GM18868 (cell line): ENCODE results near the gene CTTN.
"Not testable (repeated sequence)": the region's sequence is repeated elsewhere in the genome, so short reads cannot be mapped to it uniquely, and the experiment has no call there.

ENCODE experiments used
- ATAC-seq: cut with Tn5 transposase; IDR thresholded peaks from one replicate; pipeline ENCODE4 v1.9.1; 2021; ENCODE audit warnings: mild to moderate bottlenecking, moderate library complexity; ENCODE audit not compliant: unreplicated experiment

CTTN gene

DNA sequence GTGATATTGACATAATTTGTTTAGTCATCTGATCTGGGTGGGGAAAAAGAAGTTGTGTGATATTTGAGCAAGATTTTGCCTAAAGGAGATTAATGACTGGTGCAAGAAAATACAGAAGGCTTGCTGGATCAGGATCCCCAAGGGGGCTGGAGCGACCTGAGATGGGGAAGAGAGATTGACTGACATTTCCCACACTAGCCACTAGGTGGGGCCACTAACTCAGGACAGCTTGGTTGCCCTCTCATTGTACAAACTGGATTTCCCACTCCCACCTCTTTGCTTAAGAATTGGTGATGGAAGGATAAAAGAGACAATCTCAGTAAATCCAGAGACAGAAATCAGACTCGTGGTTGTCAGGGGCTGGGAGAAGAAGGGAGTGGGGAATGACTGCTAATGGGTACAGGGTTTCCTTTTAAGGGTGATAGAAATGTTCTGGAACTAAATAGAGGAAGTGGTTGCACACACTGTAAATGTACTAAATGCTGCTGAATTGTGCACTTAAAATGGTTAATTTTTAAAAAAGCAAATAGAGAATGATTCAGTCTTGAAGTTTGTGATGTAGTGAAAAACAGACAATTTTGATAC is 50.7 kb downstream of the CTTN start:
- no peak for ATAC-seq

DNA sequence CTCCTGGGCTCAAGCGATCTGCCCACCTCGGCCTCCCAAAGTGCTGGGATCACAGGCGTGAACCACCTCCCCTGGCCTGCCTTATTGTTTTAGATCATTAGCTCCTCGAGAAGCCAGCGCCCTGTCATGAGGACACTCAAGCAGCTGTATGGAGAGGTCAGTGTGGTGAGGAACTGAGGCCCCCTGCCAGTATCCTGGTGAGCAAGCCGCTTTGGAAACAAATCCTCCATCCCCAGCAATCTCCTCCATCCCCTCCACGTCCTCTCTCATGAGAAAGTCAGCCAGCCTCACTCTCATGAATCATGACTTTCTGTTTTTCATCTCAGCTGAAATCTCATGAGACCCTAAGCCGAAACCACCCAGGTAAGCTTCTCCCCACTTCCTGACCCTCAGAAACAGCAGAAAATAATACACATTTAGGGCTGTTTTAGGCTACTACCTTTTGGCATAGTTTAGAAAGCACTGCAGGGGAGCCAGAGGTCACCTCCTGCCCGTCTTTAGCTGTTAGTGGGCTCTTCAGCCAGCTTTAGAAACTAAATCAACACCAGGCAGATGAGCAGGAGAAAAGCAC is 56.0 kb downstream of the CTTN start:
- peak; percentile 49 for ATAC-seq

DNA sequence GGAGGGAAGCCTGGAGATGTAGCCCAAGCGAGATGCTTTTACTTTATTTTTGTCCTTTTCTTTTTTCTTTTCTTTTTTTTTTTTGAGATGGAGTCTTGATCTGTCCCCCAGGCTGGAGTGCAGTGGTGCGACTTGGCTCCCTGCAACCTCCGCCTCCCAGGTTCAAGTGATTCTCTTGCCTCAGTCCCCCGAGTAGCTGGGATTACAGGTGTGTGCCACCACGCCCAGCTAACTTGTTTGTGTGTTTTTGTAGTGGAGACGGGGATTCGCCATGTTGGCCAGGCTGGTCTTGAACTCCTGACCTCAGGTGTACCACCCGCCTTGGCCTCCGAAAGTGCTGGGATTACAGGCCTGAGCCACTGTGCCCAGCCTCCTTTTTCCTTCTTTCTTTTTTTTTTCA is 56.5 kb downstream of the CTTN start:
- not testable (repeated sequence) for ATAC-seq

DNA sequence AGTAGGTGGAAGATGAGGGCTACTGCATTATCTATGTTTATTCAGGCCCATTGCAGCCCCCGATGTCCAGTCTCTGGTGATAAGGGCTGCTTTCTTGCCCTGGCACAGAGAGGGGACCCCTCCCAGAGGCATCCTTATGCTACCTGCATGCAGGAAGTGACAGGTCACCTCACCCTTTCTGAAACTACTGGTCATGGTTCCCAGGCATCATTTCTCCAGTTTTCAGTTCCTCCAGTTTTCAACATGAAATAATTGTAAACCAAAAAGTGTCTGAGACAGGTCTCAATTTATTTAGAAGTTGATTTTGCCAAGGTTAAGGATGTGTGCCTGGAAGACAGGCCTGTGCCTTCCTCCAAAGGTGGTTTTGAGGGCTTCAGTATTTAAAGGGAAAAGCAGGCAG is 57.0 kb downstream of the CTTN start:
- no peak for ATAC-seq

DNA sequence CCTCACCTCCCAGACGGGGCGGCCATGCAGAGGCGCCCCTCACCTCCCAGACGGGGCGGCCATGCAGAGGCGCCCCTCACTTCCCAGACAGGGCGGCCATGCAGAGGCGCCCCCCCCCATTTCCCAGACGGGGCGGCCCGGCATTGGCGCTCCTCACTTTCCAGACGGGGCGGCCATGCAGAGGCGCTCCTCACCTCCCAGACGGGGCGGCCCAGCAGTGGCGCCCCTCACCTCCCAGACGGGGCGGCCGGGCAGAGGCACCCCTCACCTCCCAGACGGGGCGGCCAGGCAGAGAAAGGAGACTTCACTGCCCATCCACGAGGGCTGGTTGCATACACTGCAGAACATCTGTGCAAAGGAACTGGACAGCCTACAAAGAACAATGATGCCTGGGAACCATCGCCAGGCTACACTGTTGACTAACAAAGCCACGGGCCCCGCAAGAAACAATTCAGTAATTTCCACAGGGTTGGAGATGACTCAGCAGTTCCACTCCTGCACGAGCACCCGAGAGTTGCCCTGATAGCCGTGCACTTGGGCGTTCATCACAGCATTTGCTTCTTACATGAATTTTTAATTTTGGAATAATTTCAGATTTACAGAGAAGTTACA is 58.7 kb downstream of the CTTN start:
- ATAC-seq: peak; percentile 55

DNA sequence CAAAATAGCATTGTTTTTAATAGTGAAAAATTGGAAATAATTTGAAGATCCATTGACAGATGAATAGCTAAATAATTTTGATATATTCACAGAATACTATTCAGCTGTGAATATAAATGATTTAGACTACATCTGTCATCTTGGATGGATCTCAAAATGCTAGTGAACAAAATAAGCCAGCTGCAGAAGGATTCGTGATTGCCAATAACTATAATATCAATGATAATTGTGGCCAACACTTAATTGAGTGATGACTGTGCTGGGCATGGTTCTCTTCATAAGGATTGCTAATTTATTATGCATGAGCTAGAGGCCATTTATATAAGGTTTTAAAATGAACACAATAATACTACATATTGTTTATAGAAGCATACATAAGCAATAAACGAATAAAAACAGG is 60.4 kb downstream of the CTTN start:
- no peak for ATAC-seq

DNA sequence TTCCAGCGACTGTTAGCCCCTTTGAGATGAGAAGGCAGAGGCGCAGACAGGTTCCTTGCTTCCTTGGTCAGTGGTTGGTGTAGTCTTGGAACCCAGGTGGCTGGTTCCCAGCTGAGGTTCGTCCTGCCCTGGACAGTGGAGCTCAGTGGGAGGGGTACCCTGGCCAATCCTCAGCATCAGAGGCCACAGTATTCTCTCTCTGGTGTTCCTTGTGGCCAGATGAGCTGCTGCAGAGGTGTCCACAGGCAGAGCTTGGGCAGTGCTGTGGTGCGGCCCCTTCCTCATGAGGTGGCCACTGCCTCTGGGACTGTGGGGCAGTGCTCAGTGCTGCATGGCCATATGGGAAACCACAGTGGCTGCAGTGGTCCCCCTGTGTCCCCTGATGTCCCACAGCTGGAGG is 61.8 kb downstream of the CTTN start:
- ATAC-seq: no peak

DNA sequence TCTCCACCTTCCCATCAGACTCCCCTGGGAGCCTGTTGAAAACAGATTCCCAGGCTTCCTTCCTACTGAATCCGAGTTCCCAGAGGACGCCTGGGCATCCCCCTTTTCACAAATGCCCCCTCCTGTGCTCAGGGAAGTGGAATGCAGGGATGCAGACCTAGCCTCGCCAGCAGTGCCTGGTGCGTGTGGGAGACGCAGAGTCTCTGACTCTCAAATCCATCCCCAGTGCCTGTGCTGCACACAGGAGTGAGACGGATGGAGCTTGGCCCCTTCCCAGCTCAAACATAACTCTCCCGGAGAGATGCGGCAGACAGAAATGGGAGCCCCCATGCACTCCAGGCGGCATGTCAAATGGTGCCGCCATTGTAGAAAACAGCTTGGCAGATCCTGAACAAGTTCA is 62.6 kb downstream of the CTTN start:
- no peak for ATAC-seq

DNA sequence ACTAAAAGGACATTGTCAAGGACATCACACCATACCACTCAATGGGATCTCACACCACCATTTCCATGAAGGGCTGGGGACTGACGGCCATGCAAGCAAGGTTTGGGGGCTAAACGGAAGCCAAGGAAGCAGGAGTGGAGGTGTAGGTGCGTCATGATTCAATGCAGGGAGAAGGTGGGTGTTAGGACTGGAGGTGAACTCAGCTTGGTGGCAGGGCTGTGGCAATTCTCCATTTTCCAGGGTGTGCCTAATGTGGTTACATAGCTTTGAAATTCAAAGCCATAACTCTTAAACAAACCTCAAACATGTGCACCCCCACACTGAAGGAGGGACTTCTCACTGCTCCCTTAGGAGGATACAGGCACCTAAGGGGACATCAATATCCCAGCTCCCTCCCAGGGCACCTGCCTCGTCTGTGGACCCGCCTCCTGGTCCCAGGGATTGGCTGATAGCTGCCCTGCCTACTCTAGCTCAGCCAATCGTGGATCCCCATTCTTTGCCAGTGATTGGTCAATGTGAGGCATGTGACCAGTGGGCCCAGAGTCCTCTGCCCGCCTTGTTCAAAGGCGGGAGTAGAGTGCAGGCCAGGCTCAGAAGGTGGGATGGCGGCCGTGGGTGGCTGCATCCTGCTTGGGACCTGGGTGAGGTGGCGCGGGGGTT is 64.6 kb downstream of the CTTN start:
- ATAC-seq: no peak

DNA sequence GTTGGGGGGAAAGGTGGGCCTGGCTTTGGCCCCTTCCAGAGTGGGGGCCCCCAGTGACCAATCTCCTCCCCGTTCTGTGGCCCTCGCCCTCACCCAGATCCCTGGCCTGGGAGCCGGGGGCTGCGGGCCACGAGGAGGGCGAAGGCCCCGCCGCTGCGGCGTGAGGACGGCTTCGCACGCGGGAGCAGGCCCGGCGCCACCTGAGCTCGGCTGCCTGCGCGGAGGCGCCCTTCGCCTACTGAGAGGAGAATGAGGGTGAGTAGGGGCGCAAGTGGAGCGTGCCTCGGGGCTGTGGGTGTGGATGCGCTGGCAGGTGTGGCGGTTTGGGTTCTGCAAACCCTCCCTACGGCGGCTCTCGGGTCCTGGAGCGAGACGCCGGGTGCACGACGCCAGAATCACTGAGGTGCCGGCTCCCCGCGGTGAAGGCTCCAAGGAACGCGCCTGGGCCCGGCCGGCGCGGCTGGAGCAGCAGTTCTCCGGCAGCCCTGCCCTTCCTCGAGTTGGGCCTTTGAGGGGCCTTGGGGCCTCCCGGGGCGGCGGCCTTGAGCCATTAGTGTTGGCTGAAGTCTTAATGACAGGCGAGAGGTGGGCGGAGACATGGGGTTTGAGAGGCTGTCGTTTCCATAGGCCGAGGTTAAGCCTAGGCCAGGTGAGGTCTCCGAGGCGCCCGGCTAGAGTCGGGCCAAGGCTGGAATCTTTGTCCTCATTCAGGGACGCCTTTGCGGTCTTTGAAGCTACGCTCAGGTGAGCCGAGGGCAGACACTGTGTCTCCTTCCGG is 65.3 kb downstream of the CTTN start:
- ATAC-seq: no peak

DNA sequence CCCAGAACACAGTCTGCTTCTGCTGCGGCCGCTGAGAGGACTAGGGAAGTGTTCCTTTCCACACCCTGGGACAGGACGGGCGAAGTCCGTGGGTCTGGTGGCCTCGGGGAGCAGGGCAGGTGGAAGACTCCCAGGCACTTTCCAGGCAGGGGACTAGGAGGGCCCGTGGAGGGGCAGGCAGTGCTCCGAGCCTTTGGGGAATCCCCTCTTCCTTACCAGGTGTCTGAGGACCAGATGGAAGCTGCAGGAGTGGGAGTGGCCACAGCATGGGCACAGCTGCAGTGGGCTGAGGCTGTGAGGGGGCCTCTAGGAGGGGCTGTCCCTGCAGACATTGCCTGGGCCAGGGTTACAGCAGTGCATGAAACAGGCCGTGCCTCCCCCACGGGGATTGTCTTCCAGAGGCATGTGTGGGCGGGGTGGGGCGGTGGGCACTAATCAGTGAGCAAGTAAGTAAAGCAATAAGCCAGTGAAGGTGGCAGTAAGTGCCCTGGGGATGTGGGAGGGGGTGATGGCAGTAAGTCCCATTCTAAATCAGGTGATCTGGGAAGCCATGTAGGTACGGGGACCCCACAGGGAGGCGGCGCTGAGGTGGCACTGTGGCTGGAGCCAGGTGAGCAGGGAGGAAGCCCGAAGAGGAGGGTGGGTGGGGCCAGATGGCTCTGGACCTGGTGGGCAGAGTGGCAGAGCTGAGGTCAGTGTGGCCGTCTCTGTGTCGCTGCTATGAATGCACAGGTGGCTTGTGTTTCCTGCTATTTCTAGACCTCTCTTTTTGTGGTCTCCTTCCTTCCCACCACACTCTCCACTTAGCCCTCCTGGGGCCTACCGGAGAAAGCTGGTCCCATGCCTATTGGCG is 66.4 kb downstream of the CTTN start:
- ATAC-seq: no peak

DNA sequence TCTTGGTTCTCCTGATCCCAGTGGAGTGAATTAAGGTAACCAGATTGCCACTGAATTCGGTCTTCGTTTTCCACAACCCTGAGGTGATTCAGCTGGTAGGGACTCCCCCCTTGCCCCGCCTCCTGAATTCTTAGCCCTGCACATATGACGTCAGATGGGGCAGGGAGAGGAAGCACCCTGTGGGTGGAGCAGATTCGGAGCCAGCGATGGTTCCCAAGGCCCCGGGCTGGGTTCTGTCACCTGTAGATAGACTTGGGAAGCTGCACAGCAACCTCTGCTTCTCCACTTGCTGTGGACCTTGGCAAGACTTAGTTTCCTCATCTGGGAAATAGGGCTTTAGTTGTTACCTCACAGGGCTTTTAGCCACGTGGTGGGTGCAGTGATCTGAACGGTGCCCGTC is 67.8 kb downstream of the CTTN start:
- ATAC-seq: no peak

DNA sequence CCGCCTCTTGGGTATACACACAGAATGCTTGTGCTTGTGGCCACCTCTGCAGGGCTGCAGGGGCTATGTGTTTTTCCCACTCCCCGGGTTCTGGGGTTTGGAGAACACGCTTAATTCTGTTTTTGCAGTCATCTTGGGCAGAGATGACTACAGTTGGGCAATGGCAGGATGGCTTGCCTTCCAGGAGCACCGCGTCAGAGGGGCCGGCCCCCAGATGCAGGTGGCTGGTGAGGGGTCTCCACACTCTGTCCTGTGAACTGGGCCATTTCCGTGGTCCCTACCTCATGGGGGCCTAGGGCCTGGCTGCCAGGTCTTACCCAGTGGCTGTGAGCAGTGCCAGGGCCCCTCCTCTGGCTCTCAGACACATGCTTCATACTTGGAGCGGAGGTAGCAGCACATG is 68.3 kb downstream of the CTTN start:
- ATAC-seq: no peak

DNA sequence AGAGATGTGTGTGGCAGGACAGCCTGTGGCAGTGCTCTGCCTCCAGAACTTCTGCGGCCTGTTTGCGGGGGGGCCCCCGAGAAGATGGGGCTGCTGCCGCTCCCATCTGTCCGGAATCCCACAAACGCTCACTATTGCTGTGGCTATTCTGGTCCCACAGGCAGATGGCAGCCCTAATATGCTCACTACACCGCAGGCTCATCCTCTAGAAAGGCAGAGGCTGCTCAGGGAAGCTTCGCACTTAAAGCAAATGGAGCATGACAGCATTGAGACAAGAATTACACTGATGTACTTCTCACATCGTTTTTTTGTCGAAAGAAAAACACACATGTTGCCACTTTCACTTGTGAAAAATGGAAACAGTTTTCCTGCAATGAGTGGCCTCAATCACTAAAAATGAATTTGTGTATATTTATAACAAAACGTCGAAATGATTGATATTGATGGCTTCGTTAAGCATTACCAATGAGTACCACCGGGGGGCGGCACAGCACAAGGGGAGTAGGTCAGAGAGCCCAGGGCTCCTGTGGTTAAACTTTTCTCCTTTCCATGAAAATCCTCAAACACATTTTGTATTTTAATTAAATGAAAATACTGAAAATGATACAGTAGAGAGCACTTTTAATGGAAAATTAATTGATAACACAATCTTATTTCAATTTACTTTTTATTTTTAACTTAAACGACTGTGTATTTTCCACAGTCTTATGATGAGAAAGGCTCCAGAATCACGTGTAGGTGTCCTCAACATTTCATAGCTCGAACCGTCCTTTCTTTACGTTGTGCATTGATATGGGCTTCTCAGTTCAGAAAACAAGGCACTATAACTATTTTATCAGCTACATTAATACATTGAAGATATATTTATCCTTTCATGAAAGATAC is 69.1 kb downstream of the CTTN start:
- ATAC-seq: no peak

DNA sequence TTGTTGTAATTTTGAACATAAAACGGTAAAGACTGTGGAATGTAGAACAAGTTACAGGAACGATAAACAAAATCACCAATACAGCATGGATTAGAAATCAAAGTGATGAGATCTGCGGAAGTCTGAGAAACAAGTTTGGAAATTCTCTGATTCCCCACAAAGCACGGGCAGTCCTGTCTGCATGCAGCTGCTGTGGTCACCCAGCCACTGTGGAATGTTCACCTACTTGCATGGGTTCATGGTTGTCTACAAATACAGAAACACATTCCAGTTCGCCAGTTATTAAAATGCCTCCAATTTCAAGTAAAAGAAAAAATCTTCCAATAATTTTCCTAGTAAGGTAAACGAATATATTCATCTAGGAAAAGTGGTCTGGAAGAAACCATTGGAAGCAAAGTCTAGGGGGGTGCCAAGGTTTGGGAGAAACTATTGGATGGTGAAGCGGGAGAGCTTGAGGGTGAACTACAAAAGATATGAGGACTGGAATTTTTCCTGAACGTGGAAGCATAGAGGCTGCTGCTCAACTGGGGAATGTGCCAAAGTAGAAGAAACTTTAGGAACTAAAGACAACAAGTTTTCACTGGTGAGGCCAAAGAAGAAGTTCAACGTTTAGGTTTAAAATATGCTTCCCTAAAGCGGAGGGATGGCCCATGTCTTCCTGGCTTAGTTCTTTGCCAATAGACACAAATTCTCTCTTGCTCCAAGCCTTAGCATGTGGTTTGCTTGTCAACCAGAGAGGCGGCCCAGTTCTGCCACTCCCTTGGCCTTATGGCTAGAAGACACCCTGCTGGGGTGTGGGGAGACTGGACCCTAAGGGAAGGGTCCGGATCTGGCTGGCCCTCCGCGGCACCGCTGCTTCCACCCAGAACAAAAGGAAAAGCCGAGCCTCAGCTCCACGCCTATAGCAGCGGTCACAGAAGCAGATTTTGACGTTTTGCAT is 70.2 kb downstream of the CTTN start:
- no peak for ATAC-seq

DNA sequence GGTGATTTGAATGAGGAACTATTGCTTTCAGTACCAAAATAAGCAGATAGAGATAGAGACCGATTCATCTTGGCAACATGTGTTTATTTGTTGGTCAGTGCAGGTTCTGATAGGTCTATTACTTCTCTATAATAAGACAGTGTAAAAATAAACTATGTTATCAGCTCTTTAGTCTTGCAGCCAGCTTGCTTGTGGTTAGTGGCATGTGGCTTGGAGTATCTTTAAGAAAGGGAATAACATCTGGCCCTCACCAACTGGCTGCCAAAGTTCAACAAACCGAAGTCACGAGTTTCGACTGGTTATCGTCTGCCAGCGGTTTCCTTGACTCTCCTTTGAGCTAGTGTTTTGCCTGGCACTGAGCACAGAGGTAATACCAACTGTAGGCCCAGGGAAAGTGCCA is 71.8 kb downstream of the CTTN start:
- peak; percentile 60 for ATAC-seq

DNA sequence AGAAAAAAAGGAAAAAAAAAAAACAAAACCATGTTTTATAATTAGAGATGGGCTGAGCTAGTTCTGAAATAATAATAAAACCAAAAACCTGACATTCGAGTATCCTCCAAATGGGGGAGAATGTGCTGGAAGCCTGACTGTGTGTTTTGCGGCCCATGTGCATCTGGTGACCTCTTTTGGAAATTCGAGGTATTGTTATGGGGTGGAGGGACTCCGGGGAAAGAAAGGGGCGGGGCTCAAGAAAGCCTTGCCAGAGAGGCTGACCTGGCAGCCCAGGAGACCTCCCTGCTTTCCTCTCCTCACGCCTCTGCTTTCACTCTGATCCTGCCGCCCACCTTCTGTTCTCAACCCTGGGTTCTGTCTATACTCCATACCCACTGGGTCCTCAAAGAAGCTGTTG is 72.9 kb downstream of the CTTN start:
- ATAC-seq: peak; percentile 39

DNA sequence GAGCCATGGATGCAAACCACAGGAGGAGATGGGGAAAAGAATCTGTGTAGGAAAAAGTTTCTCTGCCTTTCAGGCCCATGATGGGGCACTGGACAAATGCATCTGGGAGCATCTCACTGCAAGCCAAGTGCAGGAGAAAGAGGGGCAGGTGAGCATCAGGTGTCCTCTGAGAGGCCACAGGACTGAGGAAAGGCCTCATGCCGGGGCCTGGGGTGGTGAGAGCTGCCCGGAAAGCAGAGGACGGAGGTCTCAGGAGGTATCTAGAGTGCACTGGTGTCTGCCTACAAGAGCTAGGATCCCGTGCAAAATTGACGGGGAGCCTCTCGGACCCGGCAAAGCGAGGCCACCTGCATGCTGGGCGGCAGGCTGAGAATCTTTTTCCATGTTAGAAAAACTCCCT is 73.9 kb downstream of the CTTN start:
- no peak for ATAC-seq
